A549 (cell line): ENCODE measurements around the gene KRT16.
"Not testable (repeated sequence)": the region's sequence is repeated elsewhere in the genome, so short reads cannot be mapped to it uniquely, and the experiment has no call there.

Experiments
- BHLHE40 ChIP-seq: IDR thresholded peaks from 2 replicates; pipeline ENCODE4 v1.6.1; 2012; ENCODE audit warnings: low read depth, low read length, inconsistent platforms
- CHD4 ChIP-seq: fragments of 200-600 bp; sonication (generic); IDR thresholded peaks from 2 replicates; pipeline ENCODE4 v1.6.1; 2016; ENCODE audit warnings: antibody characterized with exemption, mild to moderate bottlenecking, borderline replicate concordance
- CTCF ChIP-seq: fragments of >200 bp; sonication (Bioruptor Twin); formaldehyde crosslinking; IDR thresholded peaks from 3 replicates; pipeline ENCODE4 v1.5.1; 2016
- EP300 ChIP-seq, 2 experiments: fragments of >200 bp; sonication (Bioruptor Twin); formaldehyde crosslinking; IDR thresholded peaks; 2 replicates in 1 of 2; 3 replicates in 1 of 2; pipeline ENCODE4 v1.6.1; 2016 to 2017
- JUN ChIP-seq, 2 experiments: fragments of >200 bp; sonication (Bioruptor Twin); formaldehyde crosslinking; IDR thresholded peaks; 2 replicates in 1 of 2; 3 replicates in 1 of 2; pipeline ENCODE4 v1.6.1; 2016 to 2017
- KDM1A ChIP-seq: fragments of 200-600 bp; sonication (generic); IDR thresholded peaks from 2 replicates; pipeline ENCODE4 v1.6.1; 2016; ENCODE audit warnings: low read depth, mild to moderate bottlenecking
- MAX ChIP-seq: IDR thresholded peaks from 2 replicates; pipeline ENCODE4 v1.6.1; 2012
- PBX3 ChIP-seq: IDR thresholded peaks from 2 replicates; pipeline ENCODE4 v1.6.1; 2012
- PHF8 ChIP-seq: fragments of 200-600 bp; sonication (generic); IDR thresholded peaks from 2 replicates; pipeline ENCODE4 v1.6.1; 2016; ENCODE audit warnings: low read depth, mild to moderate bottlenecking, antibody characterized with exemption, moderate library complexity, borderline replicate concordance
- POLR2A ChIP-seq: IDR thresholded peaks from 2 replicates; pipeline ENCODE4 v1.6.1; 2012; ENCODE audit warnings: mild to moderate bottlenecking, low read length
- REST ChIP-seq: fragments of 200-600 bp; sonication (generic); IDR thresholded peaks from 2 replicates; pipeline ENCODE4 v1.6.1; 2016; ENCODE audit warnings: antibody characterized with exemption, mild to moderate bottlenecking, moderate library complexity
- TP53 ChIP-seq: fragments of 250-450 bp; sonication (Bioruptor Pico); IDR thresholded peaks from 2 replicates; pipeline ENCODE4 v1.5.0; 2021; ENCODE audit warnings: mild to moderate bottlenecking, moderate library complexity

- TF ChIP-seq CTCF; POLR2A; KDM1A; JUN (IDR thresholded peaks at IDR 0.05); BHLHE40; TP53; EP300 (IDR thresholded peaks at IDR 0.05); PHF8; MAX; CHD4; PBX3; REST: not testable (repeated sequence)
Observed at GRCh38 chr17:41622340-41623183, 10.0 kb upstream of the KRT16 start.
